ENCODE data around the gene TULP4.
A peak's percentile ranks its signal among the peaks of the same experiment; 100 is the strongest.
"Not testable (repeated sequence)": the region's sequence is repeated elsewhere in the genome, so short reads cannot be mapped to it uniquely, and the experiment has no call there.

Gene TULP4

GRCh38 chr6:158518191-158519127 is 206.2 kb downstream of the TULP4 start:
- H3K9me3 Mint-ChIP-seq: peaks cover 5% of the 10 kb centered on the region
- peaks cover 8% of the 10 kb centered on the region for H3K36me3 Mint-ChIP-seq (ENCODE audit: low read depth)
- TF ChIP-seq CTCF (IDR thresholded peaks at IDR 0.05): peak; percentile 45
- peaks cover 18% of the 10 kb centered on the region for H3K4me1 Mint-ChIP-seq
- peak; percentile 45 for DNase-seq
- peaks cover 18% of the 10 kb centered on the region for H3K27me3 Mint-ChIP-seq (ENCODE audit: low read depth, poor library complexity)
- peak overlapping the region; percentile 33 for H3K27ac Mint-ChIP-seq
- H3K4me3 Mint-ChIP-seq: peak overlapping the region; percentile 81

- Mint-ChIP-seq H3K27ac (no peak overlapping the region), H3K36me3 (ENCODE audit: low read depth) (peaks cover 7% of the 10 kb centered on the region), H3K9me3 (peaks cover 10% of the 10 kb centered on the region), H3K27me3 (ENCODE audit: low read depth, poor library complexity) (peaks cover 20% of the 10 kb centered on the region), H3K4me1 (peaks cover 18% of the 10 kb centered on the region), H3K4me3 (no peak overlapping the region)
- no peak for DNase-seq
- TF ChIP-seq CTCF (IDR thresholded peaks at IDR 0.05): no peak
Observed at GRCh38 chr6:158519300-158519699, 207.0 kb downstream of the TULP4 start.

GRCh38 chr6:158519761-158520160 is 207.5 kb downstream of the TULP4 start:
- H3K27me3 Mint-ChIP-seq (ENCODE audit: low read depth, poor library complexity): peaks cover 23% of the 10 kb centered on the region
- peaks cover 7% of the 10 kb centered on the region for H3K36me3 Mint-ChIP-seq (ENCODE audit: low read depth)
- no peak for DNase-seq
- peaks cover 14% of the 10 kb centered on the region for H3K9me3 Mint-ChIP-seq
- peaks cover 18% of the 10 kb centered on the region for H3K4me1 Mint-ChIP-seq
- no peak overlapping the region for H3K27ac Mint-ChIP-seq
- no peak overlapping the region for H3K4me3 Mint-ChIP-seq
- TF ChIP-seq CTCF (IDR thresholded peaks at IDR 0.05): no peak

- not testable (repeated sequence) for H3K27ac Mint-ChIP-seq; DNase-seq; H3K36me3 Mint-ChIP-seq (ENCODE audit: low read depth); H3K4me3 Mint-ChIP-seq
- Mint-ChIP-seq H3K4me1 (peaks cover 18% of the 10 kb centered on the region), H3K9me3 (peaks cover 26% of the 10 kb centered on the region), H3K27me3 (ENCODE audit: low read depth, poor library complexity) (peaks cover 25% of the 10 kb centered on the region)
Observed at GRCh38 chr6:158520975-158521374, 208.7 kb downstream of the TULP4 start.

- peaks cover 7% of the 10 kb centered on the region for H3K36me3 Mint-ChIP-seq (ENCODE audit: low read depth)
- peaks cover 34% of the 10 kb centered on the region for H3K9me3 Mint-ChIP-seq
- DNase-seq: no peak
- no peak overlapping the region for H3K4me3 Mint-ChIP-seq
- TF ChIP-seq CTCF (IDR thresholded peaks at IDR 0.05): no peak
- H3K4me1 Mint-ChIP-seq: peaks cover 18% of the 10 kb centered on the region
- peaks cover 25% of the 10 kb centered on the region for H3K27me3 Mint-ChIP-seq (ENCODE audit: low read depth, poor library complexity)
- no peak overlapping the region for H3K27ac Mint-ChIP-seq
Observed at GRCh38 chr6:158521759-158522158, 209.5 kb downstream of the TULP4 start.

GRCh38 chr6:158522616-158523015 is 210.4 kb downstream of the TULP4 start:
- H3K4me3 Mint-ChIP-seq: no peak overlapping the region
- H3K4me1 Mint-ChIP-seq: peaks cover 16% of the 10 kb centered on the region
- peaks cover 25% of the 10 kb centered on the region for H3K27me3 Mint-ChIP-seq (ENCODE audit: low read depth, poor library complexity)
- peaks cover 10% of the 10 kb centered on the region for H3K36me3 Mint-ChIP-seq (ENCODE audit: low read depth)
- no peak for TF ChIP-seq CTCF (IDR thresholded peaks at IDR 0.05)
- DNase-seq: no peak
- H3K27ac Mint-ChIP-seq: no peak overlapping the region
- peaks cover 43% of the 10 kb centered on the region for H3K9me3 Mint-ChIP-seq

Data from nephron progenitor cell (in vitro differentiated cells).